ENCODE data around the gene ACTL9. TPM values are rescaled to one million over a fixed set of nuclear protein-coding genes. Genes with fewer than 3 reads are reported as not detected.

The ACTL9 gene
- total and polyA plus RNA-seq, 10 of the 15 experiments (the other 5 are each of a cell fraction or from before 2014, with no cell fraction given), result not detected

DNA sequence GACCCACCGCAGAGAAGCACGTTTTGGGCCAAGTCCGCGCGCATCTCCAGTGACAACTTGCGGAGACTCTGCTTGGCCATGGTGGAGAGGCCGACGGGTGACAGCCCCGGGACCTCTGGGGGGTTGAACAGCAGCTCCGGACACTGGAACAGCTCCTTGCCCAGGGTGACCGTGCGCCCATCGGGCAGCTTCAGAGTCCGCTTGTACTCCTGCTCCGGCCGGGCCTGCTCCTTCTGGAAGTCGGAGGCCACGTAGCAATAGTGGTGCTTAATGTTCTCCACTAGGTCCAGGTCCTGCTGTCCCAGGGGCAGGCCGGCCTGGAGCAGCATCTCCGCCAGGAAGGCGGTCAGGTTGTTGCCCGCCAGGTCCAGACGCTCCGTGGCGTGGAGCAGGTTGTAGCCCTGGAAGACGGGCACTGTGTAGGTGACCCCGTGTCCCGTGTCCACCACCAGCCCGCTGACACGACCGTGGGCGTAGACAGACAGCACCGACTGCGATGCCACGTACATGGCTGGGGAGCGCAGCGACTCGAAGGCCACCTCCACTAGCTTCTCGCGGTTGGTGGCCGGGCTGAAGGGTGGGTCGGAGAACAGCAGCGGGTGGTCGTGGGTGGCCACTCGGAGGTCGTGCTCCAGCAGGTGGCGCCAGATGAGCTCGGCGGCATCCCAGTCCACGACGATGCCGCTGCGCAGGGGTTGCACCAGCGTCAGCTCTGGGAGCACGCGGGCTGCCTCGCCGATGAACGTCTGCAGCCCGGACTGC lies 743 bp downstream of the ACTL9 start:
- Histone ChIP-seq H3K4me1 (ENCODE audit: control insufficient read depth, insufficient read depth, low read length) (no peaks in the 10 kb centered on the region), H3K9ac (ENCODE audit: control insufficient read depth, insufficient read depth, low read length) (no peak overlapping the region), H2AFZ (ENCODE audit: control insufficient read depth, low read depth, low read length) (no peak overlapping the region), H3K27ac (ENCODE audit: control insufficient read depth, insufficient read depth) (no peak overlapping the region), H3K9me3 (replicated peaks; ENCODE audit: control insufficient read depth, insufficient read depth, low read length) (no peaks in the 10 kb centered on the region; the same call in 2 of the 3 replicates), H3K4me3 (no peak overlapping the region), H4K20me1 (ENCODE audit: control insufficient read depth, insufficient read depth) (no peaks in the 10 kb centered on the region), H3K79me2 (ENCODE audit: control insufficient read depth, insufficient read depth, low read length) (no peaks in the 10 kb centered on the region), H3K4me2 (ENCODE audit: control insufficient read depth, insufficient read depth) (no peak overlapping the region), H3K36me3 (ENCODE audit: control insufficient read depth in 2 of 2, insufficient read depth in 2 of 2, low read length in 1 of 2) (no peaks in the 10 kb centered on the region), H3K27me3 (replicated peaks in 1 of 2; ENCODE audit: control insufficient read depth in 2 of 2, insufficient read depth in 2 of 2, low read length in 1 of 2) (no peaks in the 10 kb centered on the region)
- intact Hi-C loops (cut with micrococcal nuclease; ENCODE audit: unreplicated experiment) (no loop called here), in situ Hi-C loops (cut with MboI) (no loop called here)
- ATAC-seq (no peak), DNase-seq (ENCODE audit: low read depth, low spot score) (no peak), FAIRE-seq (no peak)
- RAD21 ChIA-PET (ENCODE audit: unreplicated experiment), result no interaction called here
- 75% methylated on average over 57 of the region's 60 CpGs for WGBS (ENCODE audit: insufficient coverage, insufficient replicate concordance, low lambda C conversion rate, missing lambda C conversion rate)
- BruUV-seq (replicated peaks), result no TSS peak
- TF ChIP-seq MEF2A (IDR thresholded peaks at IDR 0.05; ENCODE audit: insufficient read depth, low read depth, low read length) (no peak), SMAD5 (IDR thresholded peaks at IDR 0.05; ENCODE audit: low read depth) (no peak), PML (IDR thresholded peaks at IDR 0.05; ENCODE audit: low read length) (no peak), SMC3 (IDR thresholded peaks at IDR 0.05; ENCODE audit: borderline replicate concordance, low read length) (no peak), PAX5 (IDR thresholded peaks at IDR 0.05; ENCODE audit: borderline replicate concordance, low read depth, low read length) (no peak), BRCA1 (IDR thresholded peaks at IDR 0.05; ENCODE audit: low read depth, low read length) (no peak), SRF (IDR thresholded peaks at IDR 0.05; ENCODE audit: low read depth in 2 of 2, low read length in 2 of 2) (no peak), NFYB (IDR thresholded peaks at IDR 0.05; ENCODE audit: insufficient read depth, low read depth, low read length) (no peak), SMAD1 (IDR thresholded peaks at IDR 0.05; ENCODE audit: low read depth, partially characterized antibody) (no peak), RBBP5 (conservative IDR thresholded peaks at IDR 0.05) (no peak), SREBF1 (IDR thresholded peaks at IDR 0.05; ENCODE audit: low read length) (no peak), GATAD2B (conservative IDR thresholded peaks at IDR 0.05; ENCODE audit: low read depth) (no peak), CHD1 (IDR thresholded peaks at IDR 0.05; ENCODE audit: low read depth, low read length) (no peak), RAD21 (IDR thresholded peaks at IDR 0.05; ENCODE audit: insufficient read depth, low read depth, low read length) (no peak)
- POLR2A ChIA-PET, result no interaction called here
- SMC1A ChIA-PET (ENCODE audit: uncharacterized antibody, unreplicated experiment), result no interaction called here
- CTCF ChIA-PET, result interaction anchor here (0.7 kb wide), 1 partner anchor 118 kb away, joined by 3 read pairs; no protein-coding TSS in a partner anchor

All from GM12878 (cell line).